ENCODE data around the gene CD300E.
"Not testable (repeated sequence)": the region's sequence is repeated elsewhere in the genome, so short reads cannot be mapped to it uniquely, and the experiment has no call there.

The CD300E gene

DNA sequence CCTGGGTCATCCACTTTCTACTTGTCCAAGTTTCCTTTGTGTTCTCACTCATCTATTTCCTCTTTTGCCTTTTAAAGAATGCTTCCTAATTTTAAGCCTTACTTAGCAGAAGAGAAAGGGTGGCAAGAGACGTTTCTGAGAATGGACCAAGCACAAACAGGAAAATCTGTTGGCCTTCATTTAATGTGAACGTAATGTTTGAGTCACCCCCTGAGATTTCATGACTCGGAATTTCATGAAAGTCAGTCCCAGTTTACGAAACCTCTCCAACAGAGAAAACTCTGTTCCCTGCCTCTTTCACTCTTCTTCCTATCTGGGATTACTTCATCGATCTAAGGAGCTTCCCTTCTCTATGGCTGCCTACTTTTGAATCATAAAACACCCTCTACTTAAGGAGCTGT, at the start of gene CD300E:
CD300E (minus strand) TSS at position 46 of the 401 bp plus-strand sequence. CDS start 117 bp downstream, outside the sequence.
- no peak for DNase-seq

GRCh38 chr17:74671031-74671771, 47.7 kb upstream of the CD300E start:
- DNase-seq = peak; percentile 53

DNA sequence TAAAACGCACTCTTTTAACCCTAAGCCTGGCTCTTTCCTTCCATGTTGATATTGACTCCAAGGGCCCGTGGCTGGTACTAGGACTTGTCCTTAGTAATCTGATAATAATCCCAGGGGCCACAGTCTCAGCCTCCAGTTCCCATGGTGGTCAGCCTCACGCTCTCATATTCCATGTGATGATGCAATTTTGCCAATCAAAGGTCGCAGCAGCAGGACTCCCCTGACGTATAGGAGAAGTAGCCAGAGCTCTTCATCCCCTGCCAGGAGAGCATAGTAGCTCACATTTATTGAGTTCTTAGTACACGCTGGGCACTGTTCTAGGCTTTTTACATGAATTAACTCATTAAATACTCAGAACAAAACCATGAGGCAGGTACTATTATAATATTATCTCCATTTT, 46.8 kb upstream of the CD300E start:
- DNase-seq = no peak

GRCh38 chr17:74663561-74663960, 40.0 kb upstream of the CD300E start:
- no peak for DNase-seq

DNA sequence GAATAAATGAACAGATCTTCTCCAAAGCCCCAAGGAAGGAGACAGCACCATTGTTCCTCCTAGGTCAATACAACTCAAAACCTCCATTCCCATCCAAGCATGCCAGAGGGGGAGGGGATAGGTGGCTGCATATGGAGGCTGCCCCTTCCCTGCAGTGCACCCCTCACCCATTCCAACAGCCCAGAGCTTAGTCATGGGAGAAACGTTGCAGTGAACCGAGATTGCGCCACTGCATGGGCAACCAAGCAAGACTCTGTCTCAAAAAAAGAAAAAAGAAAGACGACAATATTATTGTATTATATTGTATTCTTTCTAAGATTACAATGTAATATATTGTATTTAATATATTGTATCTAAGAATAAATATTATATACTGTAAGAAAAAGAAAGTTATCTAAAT, 36.4 kb upstream of the CD300E start:
- no peak for DNase-seq

GRCh38 chr17:74658620-74659019, 35.1 kb upstream of the CD300E start:
- no peak for DNase-seq

- DNase-seq = no peak
Observed at GRCh38 chr17:74654742-74655141, 31.2 kb upstream of the CD300E start.

DNA sequence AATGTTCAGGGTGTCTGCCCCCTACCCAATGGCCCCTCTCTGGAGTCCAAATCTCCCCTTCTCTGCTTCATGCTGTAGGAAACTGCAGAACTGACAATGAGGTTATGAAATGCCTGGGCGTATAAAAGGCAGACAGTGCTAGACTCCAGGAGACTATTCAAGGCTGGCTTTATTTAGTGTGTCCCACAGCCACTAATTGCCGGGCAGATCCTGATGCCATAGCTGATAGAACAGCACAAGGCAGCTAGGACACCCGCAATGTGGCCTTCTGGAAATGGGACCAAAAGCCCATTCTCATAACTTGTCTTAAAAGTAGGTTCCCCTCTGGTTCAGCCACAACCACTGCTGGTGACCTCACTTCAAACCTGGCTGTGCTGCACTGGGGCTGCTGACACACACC, 28.5 kb upstream of the CD300E start:
- no peak for DNase-seq

DNA sequence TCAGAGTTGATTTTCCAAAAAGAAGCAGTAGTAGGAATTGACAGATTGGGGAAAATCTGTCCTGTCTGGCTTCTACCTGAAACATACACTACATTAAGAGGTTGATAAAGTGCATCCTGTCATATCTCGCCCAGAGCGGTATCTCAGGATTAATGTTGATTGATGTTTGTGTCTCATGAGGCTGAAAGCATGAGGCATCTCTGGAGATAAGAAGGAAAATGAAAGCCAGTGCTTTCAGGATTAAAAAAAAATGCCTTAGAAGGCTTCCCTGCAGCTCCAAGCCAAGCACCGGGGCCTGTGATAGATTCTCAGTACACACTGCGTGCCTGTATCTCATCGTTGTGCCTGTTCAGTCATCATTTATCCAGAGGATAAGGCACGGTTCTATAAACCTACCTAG, 26.4 kb upstream of the CD300E start:
- no peak for DNase-seq

DNA sequence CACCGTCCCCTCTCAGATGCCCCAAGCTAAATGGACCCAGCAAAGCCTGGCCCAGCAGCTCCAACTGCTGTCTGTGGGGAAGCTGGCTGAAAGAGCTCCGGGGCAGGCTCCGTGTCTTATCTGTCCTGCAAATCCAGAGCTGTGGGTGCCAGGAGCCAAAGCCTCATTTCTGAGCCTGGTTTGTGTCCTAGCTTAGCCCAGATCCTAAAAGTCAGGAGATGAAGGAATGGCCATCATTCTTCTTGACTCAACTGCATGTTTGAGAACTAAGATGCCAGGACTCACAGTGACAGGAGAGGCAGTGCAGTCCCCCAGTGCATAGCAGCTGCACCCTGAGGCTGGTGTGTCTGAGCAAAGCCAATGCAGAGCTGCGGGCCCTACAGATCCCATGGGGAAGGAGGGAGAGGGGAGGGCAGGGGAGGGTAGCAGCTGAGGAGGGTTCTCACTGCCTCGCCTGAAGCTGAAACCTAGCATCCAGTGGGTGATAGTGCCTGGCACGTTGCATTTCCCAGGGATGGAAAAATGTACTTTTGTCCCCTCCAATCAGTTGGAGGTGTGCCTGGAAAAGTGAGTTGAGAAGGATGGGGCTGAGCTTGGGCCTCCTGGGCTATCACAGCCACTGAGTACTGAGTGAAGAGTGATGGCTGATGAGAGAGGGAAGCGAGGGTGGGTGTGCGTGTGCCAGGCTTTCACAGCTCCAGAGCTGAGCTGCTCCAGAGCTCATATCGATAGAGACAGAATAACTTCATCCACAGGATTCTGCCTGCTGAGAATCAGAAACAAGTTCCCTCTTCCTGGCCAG, 24.5 kb upstream of the CD300E start:
- DNase-seq = no peak

DNA sequence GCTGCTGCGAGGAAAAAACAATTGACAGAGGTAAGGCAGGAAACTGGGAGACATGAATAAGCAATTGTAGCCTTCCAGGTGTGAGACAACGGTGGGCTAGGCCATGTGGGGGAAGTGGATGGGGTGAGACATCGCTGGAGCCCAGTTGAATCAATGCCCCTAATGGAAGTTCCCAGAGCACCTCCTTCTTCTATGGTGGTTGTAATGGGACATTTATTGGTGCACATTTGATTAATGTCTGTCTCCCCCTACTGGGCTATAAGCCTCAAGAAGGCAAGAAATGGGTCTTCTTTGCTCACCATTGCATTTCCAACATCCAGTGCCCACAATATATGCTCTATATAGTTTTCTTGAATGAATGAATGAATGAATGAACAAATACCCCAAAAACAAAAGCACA, 22.7 kb upstream of the CD300E start:
- DNase-seq = no peak

DNA sequence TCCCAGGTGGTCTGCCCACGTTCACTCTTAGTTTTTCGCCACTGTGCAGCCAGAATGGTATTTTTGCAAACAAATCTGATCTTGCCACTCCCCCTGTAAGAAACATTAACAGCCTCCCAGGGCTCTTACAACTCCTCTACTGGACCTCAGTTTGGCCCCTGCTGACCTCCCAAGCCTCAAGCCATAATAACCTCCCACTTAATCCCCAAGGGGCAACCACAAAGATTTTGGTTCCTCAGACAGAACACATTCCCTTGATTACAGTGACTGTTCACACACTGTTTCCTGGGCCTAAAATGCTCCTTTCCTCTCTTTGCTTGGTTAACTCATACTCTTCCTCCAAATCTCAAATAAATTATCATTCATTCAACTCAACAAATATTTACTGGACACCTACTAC, 21.5 kb upstream of the CD300E start:
- DNase-seq = no peak

GRCh38 chr17:74644419-74644818, 20.9 kb upstream of the CD300E start:
- no peak for DNase-seq

- no peak for DNase-seq
Observed at GRCh38 chr17:74643826-74644225, 20.3 kb upstream of the CD300E start.

DNA sequence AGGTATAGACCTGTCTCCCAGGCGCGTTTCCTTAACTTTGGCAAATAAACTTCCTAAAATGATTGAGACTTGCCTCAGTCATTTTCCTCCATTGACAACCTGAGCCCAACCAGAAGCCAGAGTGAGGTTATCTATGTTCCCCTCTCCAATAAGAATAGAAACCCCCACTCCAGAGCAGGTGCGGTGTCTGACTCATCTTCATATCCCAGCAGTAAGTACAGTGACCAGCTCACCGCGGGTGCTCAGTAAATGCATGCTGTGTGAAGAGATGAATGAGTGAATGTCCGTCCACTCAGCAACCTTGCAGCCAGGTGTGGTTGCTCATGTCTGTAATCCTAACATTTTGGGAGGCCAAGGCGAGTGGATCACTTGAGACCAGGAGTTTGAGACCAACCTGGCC, 19.5 kb upstream of the CD300E start:
- no peak for DNase-seq

DNA sequence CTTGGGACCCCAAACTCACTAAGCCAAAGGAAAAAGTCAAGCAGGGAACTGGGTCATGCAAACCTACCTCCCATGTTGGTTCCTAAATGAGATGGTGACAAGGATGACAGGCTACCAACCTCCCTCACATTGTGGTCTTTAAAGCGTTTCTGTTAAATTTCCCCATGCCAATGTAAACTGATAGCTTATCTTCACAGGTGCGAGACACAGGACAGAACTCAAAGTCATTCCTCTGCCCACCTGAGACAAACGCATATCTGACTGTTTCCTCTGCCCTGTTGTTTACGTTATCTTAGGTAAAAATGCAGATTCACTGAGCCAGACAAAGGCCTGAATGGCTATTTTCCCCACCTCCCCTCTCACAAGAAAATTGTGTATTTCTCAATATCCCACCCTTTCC, 19.0 kb upstream of the CD300E start:
- no peak for DNase-seq

GRCh38 chr17:74641958-74642298, 18.4 kb upstream of the CD300E start:
- DNase-seq = no peak

- no peak for DNase-seq
Observed at GRCh38 chr17:74641224-74641957, 17.9 kb upstream of the CD300E start.

GRCh38 chr17:74639704-74640151, 16.2 kb upstream of the CD300E start:
- peak; percentile 34 for DNase-seq

DNA sequence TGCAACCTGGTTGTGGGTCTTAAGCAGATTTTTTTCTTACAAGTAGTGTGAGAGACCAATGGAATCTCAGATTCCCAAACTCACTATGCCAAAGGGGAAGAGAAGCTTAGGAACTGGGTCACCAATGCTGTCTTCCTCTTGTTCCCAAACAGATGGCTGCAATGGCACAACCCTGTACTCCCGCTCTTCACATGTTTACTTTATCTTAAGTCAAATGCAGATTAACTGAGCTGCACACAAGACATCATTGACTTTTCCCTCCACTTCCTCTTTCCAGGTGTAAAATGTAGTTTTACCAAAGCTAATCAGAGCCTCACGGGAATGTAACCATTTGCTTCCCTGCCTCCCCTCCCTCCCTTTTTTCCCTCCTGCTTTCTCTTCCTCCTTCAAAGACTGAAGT, 14.4 kb upstream of the CD300E start:
- no peak for DNase-seq

- no peak for DNase-seq
Observed at GRCh38 chr17:74637265-74637664, 13.7 kb upstream of the CD300E start.

DNA sequence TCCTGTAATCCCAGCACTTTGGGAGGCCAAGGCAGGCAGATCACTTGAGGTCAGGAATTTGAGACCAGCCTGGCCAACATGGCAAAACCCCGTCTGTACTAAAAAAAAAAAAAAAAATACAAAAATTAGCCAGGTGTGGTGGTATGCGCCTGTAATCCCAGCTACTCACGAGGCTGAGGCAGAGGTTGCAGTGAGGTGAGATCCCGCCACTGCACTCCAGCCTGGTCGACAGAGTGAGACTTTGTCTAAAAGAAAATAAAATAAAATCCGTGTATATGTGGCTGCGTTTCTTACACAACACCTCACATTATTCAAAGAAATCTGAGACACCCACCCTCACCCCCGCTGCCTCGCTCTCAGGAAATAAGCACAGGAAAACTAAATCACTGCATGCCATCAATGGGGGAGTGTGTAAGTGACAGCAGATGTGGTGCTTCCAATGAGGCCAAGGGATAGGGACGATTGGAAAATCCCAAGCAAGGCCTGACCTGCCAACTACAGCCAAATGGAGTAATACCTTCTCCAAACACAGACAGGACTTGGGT, 13.1 kb upstream of the CD300E start:
- not testable (repeated sequence) for DNase-seq

GRCh38 chr17:74635418-74635817, 11.9 kb upstream of the CD300E start:
- DNase-seq = no peak
